Measurements from ENCODE around the gene GYG1.

Gene GYG1

DNA sequence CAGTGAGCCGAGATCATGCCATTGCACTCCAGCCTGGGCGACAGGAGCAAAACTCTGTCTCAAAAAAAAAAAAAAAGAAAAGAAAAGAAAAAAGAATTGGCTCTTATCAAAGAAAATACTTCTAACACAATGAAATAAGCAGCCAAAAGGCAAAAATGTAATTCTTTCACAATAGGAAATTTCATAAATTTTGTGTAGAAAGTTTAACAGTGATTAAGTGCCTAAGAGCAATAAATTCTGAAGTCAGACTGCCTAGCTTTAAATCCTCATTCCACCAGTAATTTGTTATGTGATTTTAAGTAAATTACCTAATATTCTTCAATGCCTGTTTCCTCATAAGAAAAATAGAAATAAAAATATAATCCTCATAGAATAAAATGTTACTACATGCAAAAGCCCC is 70.4 kb downstream of the GYG1 start:
- no peaks in the 10 kb centered on the region for H3K9me3 Mint-ChIP-seq
- peaks cover 3% of the 10 kb centered on the region for H3K4me1 Mint-ChIP-seq (ENCODE audit: low read depth)
- no peak overlapping the region for H3K4me3 Mint-ChIP-seq
- H3K27ac Mint-ChIP-seq = no peak overlapping the region
- H3K36me3 Mint-ChIP-seq (ENCODE audit: low read depth) = peaks cover 70% of the 10 kb centered on the region
- H3K27me3 Mint-ChIP-seq = no peaks in the 10 kb centered on the region
- no peak for DNase-seq

DNA sequence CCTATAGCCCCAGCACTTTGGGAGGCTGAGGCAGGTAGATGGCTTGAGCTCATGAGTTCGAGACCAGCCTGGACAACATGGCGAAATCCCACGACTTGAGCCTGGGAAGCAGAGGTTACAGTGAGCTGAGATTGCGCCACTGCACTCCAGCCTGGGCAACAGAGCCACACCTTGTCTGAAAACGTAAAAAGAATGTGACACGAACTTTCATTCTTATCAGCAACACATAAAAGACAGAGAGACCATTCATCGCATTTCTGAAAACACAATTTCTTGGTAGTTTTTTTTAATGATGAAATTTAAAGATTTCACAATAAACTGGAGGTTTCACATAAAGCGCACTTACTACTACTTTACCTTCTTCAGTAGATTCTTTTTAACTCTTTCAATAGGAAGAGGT is 76.5 kb downstream of the GYG1 start:
- Mint-ChIP-seq H3K9me3 (no peaks in the 10 kb centered on the region), H3K36me3 (ENCODE audit: low read depth) (peaks cover 70% of the 10 kb centered on the region), H3K27me3 (no peaks in the 10 kb centered on the region), H3K4me1 (ENCODE audit: low read depth) (no peaks in the 10 kb centered on the region), H3K4me3 (no peak overlapping the region), H3K27ac (no peak overlapping the region)
- DNase-seq = no peak
